ENCODE data around the gene USB1. TPM values are rescaled to one million over a fixed set of nuclear protein-coding genes. Genes with fewer than 3 reads are reported as not detected.
A peak's percentile ranks its signal among the peaks of the same experiment; 100 is the strongest.
"Not testable (repeated sequence)": the region's sequence is repeated elsewhere in the genome, so short reads cannot be mapped to it uniquely, and the experiment has no call there.

Gene USB1
- total and polyA plus RNA-seq, 4 donors: 8.9 to 40.7 (median 28.3) TPM

GRCh38 chr16:58002416-58002800 is 1.2 kb downstream of the USB1 start (continued):
- no peak for TF ChIP-seq CTCF (IDR thresholded peaks at IDR 0.05; ENCODE audit: low read depth, low read length, missing input control)

- Histone ChIP-seq H3K4me1 (ENCODE audit: control insufficient read depth in 4 of 4, insufficient read depth in 4 of 4, low read length in 3 of 4) (peaks cover 13 to 29% (median 17%) of the 10 kb centered on the region in 4 donors), H3K27me3 (ENCODE audit: control insufficient read depth in 4 of 4, insufficient read depth in 4 of 4, low read length in 3 of 4) (no peaks in the 10 kb centered on the region), H3K9me3 (ENCODE audit: control insufficient read depth in 4 of 4, low read length in 3 of 4) (no peaks in the 10 kb centered on the region), H3K36me3 (ENCODE audit: control insufficient read depth in 4 of 4, insufficient read depth in 3 of 4, low read depth in 1 of 4, low read length in 3 of 4) (peaks cover 0 to 3% (median 2%) of the 10 kb centered on the region in 4 donors), H3K4me3 (ENCODE audit: low read depth in 1 of 3, low read length in 3 of 3) (no peak overlapping the region), H3K27ac (ENCODE audit: low read depth in 1 of 2, low read length in 2 of 2) (no peak overlapping the region), H3K9ac (ENCODE audit: low read depth in 1 of 2, low read length in 2 of 2) (no peak overlapping the region)
- no peak for DNase-seq (ENCODE audit: low spot score)
- TF ChIP-seq YY1 (IDR thresholded peaks at IDR 0.05): no peak
- no peak for TF ChIP-seq CTCF (IDR thresholded peaks at IDR 0.05; ENCODE audit: low read depth, low read length, missing input control)
- TF ChIP-seq EGR1 (IDR thresholded peaks at IDR 0.05; ENCODE audit: low read depth in 2 of 2): no peak
- no peak for TF ChIP-seq ATF3 (IDR thresholded peaks at IDR 0.05)
- no peak for TF ChIP-seq MAX (IDR thresholded peaks at IDR 0.05)
- no peak for TF ChIP-seq JUND (IDR thresholded peaks at IDR 0.05)
- no peak for TF ChIP-seq REST (IDR thresholded peaks at IDR 0.05)
- TF ChIP-seq GABPA (IDR thresholded peaks at IDR 0.05 in 1 of 2, conservative IDR thresholded peaks at IDR 0.05 in 1 of 2): no peak
- TF ChIP-seq HNF4G (IDR thresholded peaks at IDR 0.05): no peak
- no peak for TF ChIP-seq FOXA1 (IDR thresholded peaks at IDR 0.05)
- no peak for TF ChIP-seq ZBTB33 (IDR thresholded peaks at IDR 0.05)
- TF ChIP-seq TAF1 (conservative IDR thresholded peaks at IDR 0.05): no peak
- no peak for TF ChIP-seq SP1 (IDR thresholded peaks at IDR 0.05)
- TF ChIP-seq NR2F2 (IDR thresholded peaks at IDR 0.05): no peak
- TF ChIP-seq HNF4A (conservative IDR thresholded peaks at IDR 0.05): no peak
- TF ChIP-seq RAD21 (IDR thresholded peaks at IDR 0.05): no peak
- no peak for TF ChIP-seq RXRA (IDR thresholded peaks at IDR 0.05)
- TF ChIP-seq FOXA2 (IDR thresholded peaks at IDR 0.05): no peak
- WGBS: 97% methylated on average over 5 of the region's 5 CpGs
Observed at GRCh38 chr16:58002936-58003335, 1.7 kb downstream of the USB1 start.

- DNase-seq (ENCODE audit: low spot score); H3K4me3 ChIP-seq (ENCODE audit: low read depth in 1 of 3, low read length in 3 of 3); H3K27me3 ChIP-seq (ENCODE audit: control insufficient read depth in 4 of 4, insufficient read depth in 4 of 4, low read length in 3 of 4); H3K36me3 ChIP-seq (ENCODE audit: control insufficient read depth in 4 of 4, insufficient read depth in 3 of 4, low read depth in 1 of 4, low read length in 3 of 4); H3K9me3 ChIP-seq (ENCODE audit: control insufficient read depth in 4 of 4, low read length in 3 of 4); H3K9ac ChIP-seq (ENCODE audit: low read depth in 1 of 2, low read length in 2 of 2): not testable (repeated sequence)
- Histone ChIP-seq H3K4me1 (ENCODE audit: control insufficient read depth in 4 of 4, insufficient read depth in 4 of 4, low read length in 3 of 4) (peaks cover 5 to 19% (median 11%) of the 10 kb centered on the region in 4 donors), H3K27ac (ENCODE audit: low read depth in 1 of 2, low read length in 2 of 2) (peak overlapping the region; percentile 57 to 65)
- WGBS: 61% methylated on average over 12 of the region's 12 CpGs
Observed at GRCh38 chr16:58004736-58005135, 3.5 kb downstream of the USB1 start.

All from liver (tissue), 9 donors.